ENCODE results near the gene PODXL.

DNA sequence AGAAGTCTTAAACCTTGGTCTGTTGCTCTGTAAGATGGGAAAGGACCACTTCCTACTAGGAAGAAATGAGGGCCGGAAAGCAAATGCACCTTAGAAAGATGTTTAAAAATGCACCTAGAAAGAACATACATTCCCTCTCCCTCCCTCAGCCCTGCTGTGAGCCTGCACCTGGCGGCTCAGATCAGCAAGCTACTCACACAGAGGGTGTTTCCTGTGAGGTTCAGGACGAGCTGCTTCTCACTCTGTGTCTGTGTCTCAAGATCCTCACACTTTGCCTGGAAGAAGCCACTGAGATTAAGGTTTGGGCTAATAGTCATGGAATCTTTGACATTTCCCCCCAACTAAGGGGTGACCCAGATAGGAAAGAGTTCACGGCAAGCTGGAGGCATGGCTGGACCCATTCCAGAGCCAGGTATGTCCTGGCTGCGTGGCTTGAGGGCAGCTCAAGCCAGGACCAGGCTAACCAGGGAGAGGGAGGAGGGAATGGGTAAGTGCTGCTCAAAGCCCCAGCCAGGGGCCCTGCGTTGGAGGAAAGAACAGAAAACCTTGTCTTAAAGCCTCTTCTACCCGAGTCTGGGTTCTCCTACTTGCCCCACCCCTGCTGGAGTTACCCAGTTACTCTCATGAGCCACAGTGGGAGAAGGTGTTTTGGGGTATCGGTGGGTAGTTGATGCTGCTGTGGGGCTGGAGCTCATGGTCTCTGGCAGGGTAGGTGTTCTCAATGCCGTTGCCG lies 47.5 kb downstream of the PODXL start:
- no peak for TF ChIP-seq CTCF (IDR thresholded peaks at IDR 0.05; ENCODE audit: poor library complexity)
- TF ChIP-seq EZH2 (IDR thresholded peaks at IDR 0.05; ENCODE audit: borderline replicate concordance) = no peak
- no peak for TF ChIP-seq EZH2phosphoT487 (IDR thresholded peaks at IDR 0.05; ENCODE audit: low read depth, severe bottlenecking, unreplicated experiment)
